Stimulated activated CD4-positive, alpha-beta T cell treated with anti-CD3 and anti-CD28 coated beads, Interleukin-2, amount 100 ng/mL, for 24 hours (primary cell): ENCODE measurements around the gene PLAAT1.

Source experiments
- DNase-seq, 2 donors: peaks; one replicate each; pipeline ENCODE4 v3.0.0-alpha.2; 2020

PLAAT1 gene

GRCh38 chr3:193253986-193254660, 13.1 kb downstream of the PLAAT1 start:
- DNase-seq: no peak

GRCh38 chr3:193261970-193262369, 20.9 kb downstream of the PLAAT1 start:
- no peak for DNase-seq

- DNase-seq: no peak
These were observed 21.7 kb downstream of the PLAAT1 start for GRCh38 chr3:193262707-193263106.

- DNase-seq: no peak
These were observed 28.5 kb downstream of the PLAAT1 start for GRCh38 chr3:193269343-193270028.

- no peak for DNase-seq
These were observed 29.4 kb downstream of the PLAAT1 start for GRCh38 chr3:193270451-193270850.

- DNase-seq: no peak
These were observed 30.2 kb downstream of the PLAAT1 start for GRCh38 chr3:193271101-193271840.

GRCh38 chr3:193292386-193292785, 51.4 kb downstream of the PLAAT1 start:
- DNase-seq: no peak

- no peak for DNase-seq
These were observed 55.0 kb downstream of the PLAAT1 start for GRCh38 chr3:193295985-193296384.

- no peak for DNase-seq
These were observed 56.4 kb downstream of the PLAAT1 start for GRCh38 chr3:193297421-193297820.

GRCh38 chr3:193301433-193301832, 60.4 kb downstream of the PLAAT1 start:
- DNase-seq: no peak

GRCh38 chr3:193305356-193305755, 64.3 kb downstream of the PLAAT1 start:
- DNase-seq: no peak

- no peak for DNase-seq
These were observed 70.1 kb downstream of the PLAAT1 start for GRCh38 chr3:193310914-193311723.

- DNase-seq: no peak
These were observed 72.3 kb downstream of the PLAAT1 start for GRCh38 chr3:193313061-193313958.

GRCh38 chr3:193314161-193314560, 73.1 kb downstream of the PLAAT1 start:
- DNase-seq: no peak

GRCh38 chr3:193317682-193318300, 76.8 kb downstream of the PLAAT1 start:
- DNase-seq: no peak
